Coronary artery (tissue), 2 donors: ENCODE data around the gene BTK.

Experiments
- DNase-seq: peaks from one replicate; pipeline ENCODE4 v3.0.0-alpha.2; 2017; ENCODE audit warnings: low spot score
- H3K27ac ChIP-seq, 2 donors: fragments of 200-600 bp; sonication (generic); one replicate each; pipeline ENCODE4 v1.5.1; 2016 to 2019
- H3K4me3 ChIP-seq: fragments of 200-600 bp; sonication (generic); 2 replicates; pipeline ENCODE4 v1.5.1; 2016; ENCODE audit warnings: mild to moderate bottlenecking, moderate library complexity
- TF ChIP-seq, protein P1 (sequence below): fragments of 200-600 bp; sonication (generic); IDR thresholded peaks from one replicate; pipeline ENCODE4 v1.5.1; 2019; ENCODE audit warnings: antibody characterized with exemption

The BTK gene

DNA sequence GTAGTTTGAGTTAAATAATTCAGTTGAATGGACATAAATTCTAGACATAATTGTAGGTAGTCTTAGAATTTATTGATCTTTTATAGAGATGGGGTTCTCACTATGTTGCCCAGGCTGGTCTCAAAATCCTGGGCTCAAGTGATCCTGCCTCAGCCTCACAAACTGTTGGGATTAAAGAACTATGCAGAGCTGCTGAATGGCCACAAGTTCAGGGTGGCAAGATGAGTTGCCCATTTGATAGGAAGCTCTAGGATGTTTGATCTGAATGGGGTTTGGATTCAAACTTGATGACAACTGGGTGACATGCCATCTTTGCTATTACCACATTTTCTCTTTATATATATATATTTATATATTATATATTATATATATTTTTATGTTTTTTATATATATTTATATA is 8.4 kb upstream of the BTK start:
- TF ChIP-seq, protein P1, sequence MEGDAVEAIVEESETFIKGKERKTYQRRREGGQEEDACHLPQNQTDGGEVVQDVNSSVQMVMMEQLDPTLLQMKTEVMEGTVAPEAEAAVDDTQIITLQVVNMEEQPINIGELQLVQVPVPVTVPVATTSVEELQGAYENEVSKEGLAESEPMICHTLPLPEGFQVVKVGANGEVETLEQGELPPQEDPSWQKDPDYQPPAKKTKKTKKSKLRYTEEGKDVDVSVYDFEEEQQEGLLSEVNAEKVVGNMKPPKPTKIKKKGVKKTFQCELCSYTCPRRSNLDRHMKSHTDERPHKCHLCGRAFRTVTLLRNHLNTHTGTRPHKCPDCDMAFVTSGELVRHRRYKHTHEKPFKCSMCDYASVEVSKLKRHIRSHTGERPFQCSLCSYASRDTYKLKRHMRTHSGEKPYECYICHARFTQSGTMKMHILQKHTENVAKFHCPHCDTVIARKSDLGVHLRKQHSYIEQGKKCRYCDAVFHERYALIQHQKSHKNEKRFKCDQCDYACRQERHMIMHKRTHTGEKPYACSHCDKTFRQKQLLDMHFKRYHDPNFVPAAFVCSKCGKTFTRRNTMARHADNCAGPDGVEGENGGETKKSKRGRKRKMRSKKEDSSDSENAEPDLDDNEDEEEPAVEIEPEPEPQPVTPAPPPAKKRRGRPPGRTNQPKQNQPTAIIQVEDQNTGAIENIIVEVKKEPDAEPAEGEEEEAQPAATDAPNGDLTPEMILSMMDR, result no peak
- DNase-seq, result no peak
- no peak overlapping the region for H3K27ac ChIP-seq
- no peak overlapping the region for H3K4me3 ChIP-seq

DNA sequence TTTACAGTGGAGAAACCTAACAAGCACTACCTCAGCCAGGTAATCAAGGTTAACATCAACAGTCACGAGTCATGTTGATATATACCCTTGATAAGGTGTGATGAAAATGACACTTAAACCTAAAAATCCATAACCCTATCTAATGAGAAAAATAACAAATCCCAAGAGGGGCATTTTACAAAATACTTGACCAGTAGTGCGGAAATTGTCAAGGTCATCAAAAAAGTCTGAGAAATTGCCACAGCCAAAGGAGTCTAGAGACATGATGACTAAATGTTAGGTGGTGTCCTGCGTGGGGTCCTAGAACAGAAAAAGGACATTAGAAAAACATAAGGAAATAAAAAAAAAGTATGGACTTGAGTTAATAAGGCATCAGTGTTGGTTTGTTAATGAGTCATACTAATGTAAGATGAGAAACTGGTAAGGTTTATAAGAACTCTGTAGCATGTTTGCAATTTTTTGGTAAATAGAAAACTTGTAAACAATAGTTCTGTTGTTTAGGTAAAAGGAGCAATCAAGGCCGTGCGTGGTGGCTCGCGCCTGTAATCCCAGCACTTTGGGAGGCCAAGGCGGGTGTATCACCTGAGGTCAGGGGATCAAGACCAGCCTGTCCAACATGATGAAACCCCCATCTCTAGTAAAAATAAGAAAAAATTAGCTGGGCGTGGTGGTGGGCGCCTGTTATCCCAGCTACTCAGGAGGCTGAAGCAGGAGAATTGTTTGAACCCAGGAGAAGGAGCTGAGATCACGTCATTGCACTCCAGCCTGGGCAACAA is 7.7 kb upstream of the BTK start:
- TF ChIP-seq, protein P1, result no peak
- DNase-seq, result no peak
- no peak overlapping the region for H3K27ac ChIP-seq

DNA sequence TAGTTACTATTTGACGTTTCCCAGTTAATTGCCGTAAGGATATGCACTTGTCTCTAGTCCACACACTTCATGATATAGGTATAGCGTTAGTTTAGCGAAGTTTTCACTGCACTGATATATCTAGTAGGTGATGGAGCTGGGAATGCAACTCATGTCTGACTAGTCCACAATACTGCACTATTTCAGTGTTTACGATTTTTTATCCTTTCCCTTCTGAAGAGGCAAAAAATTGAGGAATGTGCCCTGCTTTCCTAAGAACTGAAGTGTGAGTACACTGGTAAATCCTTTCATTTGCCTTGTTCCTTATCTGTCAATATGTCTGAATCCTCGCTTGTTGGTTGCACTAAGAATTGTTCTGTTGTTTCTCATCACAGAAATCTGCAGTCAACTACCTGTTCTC is 5.8 kb upstream of the BTK start:
- H3K4me3 ChIP-seq, result peak overlapping the region; percentile 71
- peak overlapping the region; percentile 57 to 81 for H3K27ac ChIP-seq
- DNase-seq, result no peak
- TF ChIP-seq, protein P1, result no peak

More for the DNA sequence above, 7.7 kb upstream of the BTK start:
- H3K4me3 ChIP-seq, result no peak overlapping the region

DNA sequence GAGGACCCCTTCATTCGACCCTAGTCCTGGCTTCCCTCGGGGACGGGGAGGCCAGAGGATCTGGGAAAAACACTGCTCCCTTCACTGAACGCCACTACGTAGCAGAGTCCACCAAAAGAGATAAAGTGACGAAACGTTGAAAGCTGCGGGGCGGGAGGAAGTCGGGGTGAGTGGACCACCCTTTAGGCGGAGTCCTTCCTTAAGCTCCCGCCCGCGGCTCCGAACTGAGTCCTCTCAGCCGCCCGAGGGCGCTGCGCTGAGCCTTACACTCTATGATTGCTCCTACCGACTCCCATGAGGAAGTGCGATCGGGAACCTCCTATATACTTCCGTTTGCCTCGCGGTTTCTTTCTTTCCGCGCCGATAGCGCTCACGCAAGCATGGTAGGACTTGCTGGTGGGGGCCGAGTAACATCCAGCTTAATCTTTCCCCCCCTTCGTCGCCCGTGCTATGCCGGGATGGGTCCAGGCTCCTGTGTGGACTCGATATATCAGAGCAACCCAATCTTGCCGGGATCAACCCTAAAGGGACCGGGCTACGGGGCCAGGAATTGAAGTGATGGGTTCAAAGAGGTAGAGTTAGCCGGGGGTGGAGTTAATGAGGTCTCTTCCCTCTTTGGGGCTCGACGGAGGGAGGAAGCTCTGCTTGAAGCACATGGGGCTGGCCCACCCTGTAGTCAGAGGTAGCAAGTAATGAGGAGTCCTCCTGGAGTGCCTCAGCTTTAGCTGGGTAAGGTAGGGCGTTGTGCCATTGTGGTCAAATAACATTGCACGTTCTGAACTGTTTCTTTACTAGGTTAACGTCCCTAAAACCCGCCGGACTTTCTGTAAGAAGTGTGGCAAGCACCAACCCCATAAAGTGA is 4.9 kb upstream of the BTK start, which contains the start of gene RPL36A:
Gene RPL36A, plus strand, starts transcription at position 348 of the 862 bp plus-strand sequence. Its CDS starts 33 bp downstream, at position 381.
- TF ChIP-seq, protein P1, result peak; percentile 49
- Histone ChIP-seq H3K27ac (peak within 1 kb of the TSS; percentile 57 to 81), H3K4me3 (peak within 1 kb of the TSS; percentile 71)
- DNase-seq, result peak; percentile 87

DNA sequence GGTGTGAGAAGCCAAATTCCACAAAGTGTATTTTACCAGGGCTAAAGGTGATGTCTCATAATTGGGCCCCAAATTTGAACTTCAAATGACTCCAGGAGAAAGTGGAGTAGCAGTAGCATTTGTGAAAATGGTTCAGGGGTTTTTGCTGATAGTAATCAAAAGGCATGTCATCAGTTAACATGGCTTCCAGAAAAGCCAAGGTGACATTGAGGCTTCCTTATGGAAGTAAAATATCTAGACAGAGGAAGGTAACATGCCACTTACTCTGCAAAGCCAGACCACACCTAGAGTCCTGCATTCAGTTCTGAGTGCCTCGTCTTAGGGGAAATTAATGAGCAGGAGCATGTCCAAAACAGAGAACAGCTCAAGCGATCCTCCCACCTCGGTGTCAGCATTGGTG is 2.6 kb upstream of the BTK start:
- TF ChIP-seq, protein P1, result no peak
- DNase-seq, result no peak
- no peak overlapping the region for H3K4me3 ChIP-seq
- H3K27ac ChIP-seq, result no peak overlapping the region

DNA sequence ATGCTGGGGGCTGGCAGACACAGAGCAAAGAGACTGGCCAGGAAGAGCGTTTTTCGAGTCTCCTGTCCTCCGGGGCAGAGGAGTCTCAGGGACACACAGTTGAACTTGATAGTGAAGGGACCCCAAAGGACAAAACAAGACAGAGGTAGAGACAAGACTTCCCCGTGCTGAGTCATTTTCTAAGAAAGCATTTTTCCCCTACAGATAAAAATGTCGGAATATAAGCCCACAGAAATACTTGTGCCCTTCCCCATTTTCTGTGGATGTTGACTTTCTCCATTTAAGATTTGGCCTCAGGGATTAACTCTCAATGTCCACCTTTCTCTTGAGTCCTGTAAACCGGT is 523 bp upstream of the BTK start:
- no peak for DNase-seq
- TF ChIP-seq, protein P1, result no peak
- H3K4me3 ChIP-seq, result no peak overlapping the region
- no peak overlapping the region for H3K27ac ChIP-seq
